ENCODE measurements around the gene LZTR1.
A peak's percentile ranks its signal among the peaks of the same experiment; 100 is the strongest.
"Not testable (repeated sequence)": the region's sequence is repeated elsewhere in the genome, so short reads cannot be mapped to it uniquely, and the experiment has no call there.

Gene LZTR1

DNA sequence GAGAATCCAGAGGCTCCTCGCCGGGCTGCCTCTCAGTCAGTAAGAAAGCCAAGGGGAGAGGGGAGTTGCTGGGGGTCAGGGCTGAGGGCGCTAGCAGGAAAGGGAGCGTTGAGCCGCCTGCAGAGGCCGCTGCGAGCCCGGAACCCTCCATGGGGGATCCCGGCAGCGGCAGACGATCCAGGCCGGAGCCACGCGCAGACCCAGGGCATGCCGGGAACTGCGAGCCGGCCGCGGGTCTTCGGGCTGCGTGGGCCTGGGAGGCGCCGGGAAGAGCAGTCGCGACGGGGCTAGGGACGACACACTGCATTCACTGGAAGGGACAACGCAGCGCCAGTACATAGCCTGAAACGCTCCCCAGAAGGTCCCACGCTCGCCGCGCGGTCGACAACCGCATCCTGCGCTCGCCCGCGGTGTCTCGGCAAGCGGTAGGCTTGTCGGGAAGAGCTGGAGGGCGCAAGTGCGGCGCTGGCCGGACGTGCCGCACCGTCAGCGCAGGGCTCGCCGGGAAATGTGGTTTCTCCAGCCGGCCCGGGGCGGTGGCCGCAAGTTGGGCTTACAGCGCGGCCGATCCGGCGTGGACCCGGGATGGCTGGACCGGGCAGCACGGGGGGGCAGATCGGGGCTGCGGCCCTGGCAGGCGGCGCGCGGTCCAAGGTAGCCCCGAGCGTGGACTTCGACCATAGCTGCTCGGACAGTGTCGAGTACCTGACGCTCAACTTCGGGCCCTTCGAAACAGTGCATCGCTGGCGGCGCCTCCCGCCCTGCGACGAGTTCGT is at the start of gene LZTR1:
Gene LZTR1, plus strand, starts transcription at position 511 of the 776 bp plus-strand sequence. Its CDS starts 75 bp downstream, at position 586.
- DNase-seq: peak; percentile 88

DNA sequence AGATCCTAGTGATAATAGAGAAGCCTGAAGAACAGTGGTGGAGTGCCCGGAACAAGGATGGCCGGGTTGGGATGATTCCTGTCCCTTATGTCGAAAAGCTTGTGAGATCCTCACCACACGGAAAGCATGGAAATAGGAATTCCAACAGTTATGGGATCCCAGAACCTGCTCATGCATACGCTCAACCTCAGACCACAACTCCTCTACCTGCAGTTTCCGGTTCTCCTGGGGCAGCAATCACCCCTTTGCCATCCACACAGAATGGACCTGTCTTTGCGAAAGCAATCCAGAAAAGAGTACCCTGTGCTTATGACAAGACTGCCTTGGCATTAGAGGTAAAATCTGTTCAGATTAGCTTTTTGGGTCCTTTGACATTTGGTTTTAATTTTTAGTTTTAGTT is 48.2 kb upstream of the LZTR1 start:
- no peak for DNase-seq

DNA sequence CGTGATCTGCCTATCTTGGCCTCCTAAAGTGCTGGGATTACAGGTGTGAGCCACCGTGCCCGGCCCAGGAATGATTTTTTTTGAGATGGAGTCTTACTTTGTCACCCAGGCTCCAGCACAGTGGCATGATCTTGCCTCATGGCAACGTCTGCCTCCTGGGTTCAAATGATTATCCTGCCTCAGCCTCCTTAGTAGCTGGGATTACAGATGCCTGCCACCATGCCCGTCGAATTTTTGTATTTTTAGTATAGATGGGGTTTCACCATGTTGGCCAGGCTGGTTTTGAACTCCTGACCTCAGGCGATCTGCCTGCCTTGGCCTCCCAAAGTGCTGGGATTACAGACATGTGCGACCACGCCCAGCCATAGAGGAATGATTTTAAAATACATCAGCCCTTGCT is 47.0 kb upstream of the LZTR1 start:
- DNase-seq: not testable (repeated sequence)

DNA sequence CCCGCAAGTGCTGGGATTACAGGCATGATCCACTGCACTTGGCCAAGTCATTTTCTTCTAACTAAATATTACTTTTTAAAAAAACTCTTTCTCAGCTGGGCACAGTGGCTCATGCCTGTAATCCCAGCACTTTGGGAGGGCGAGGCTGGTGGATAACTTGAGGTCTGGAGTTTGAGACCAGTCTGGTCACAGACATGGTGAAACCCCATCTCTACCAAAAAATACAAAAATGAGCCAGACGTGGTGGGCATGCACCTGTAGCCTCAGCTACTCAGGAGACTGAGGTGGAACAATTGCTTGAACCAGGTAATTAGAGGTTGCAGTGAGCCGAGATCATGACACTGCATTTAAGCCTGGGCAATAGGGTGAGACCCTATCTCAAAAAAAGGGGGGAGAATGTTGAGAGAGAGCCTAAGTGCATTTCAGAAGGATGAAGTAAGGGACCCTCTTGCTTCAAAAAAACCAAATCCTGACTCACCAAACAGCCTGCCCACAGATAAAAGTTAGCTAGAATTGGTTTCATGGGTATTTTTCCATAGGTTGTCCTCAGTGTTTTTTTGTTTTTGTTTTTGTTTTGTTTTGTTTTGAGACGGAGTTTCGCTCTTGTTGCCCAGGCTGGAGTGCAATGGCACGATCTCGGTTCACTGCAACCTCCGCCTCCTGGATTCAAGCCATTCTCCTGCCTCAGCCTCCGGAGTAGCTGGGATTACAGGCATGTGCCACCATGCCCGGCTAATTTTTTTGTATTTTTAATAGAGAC is 46.1 kb upstream of the LZTR1 start:
- DNase-seq: not testable (repeated sequence)

DNA sequence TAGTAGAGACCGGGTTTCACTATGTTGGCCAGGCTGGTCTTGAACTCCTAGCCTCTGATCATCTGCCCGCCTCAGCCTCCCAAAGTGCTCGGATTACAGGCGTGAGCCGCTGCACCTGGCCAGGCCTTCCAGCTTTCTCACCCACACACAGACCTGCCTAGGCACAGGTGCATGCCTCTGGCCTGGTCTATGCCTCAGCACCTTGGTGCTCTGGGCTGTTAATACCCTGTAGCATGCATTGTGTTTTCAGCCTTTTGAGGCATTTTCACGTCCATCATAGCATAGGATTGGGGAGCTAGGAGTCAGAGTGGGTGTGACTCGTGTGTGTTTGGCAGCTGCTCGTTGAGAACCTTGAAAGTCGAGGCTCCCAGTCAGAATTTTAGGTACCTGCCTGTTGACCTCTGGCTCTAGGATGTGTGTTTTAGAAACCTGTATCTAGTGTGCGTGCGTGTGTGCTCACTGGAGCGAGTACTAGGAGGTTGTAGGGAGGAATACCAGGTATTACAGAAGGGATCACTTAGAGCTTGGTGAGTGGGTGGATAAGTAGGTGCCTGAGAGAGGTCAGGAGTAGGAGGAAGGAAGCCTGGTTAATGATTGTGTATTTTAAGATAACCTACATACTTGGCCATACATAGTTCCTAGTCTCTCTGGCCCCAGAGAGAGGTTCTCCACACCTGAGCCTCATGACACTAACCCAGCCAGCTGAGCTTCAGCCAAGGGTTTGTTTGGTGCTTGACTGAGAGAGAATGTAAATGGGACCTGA is 44.9 kb upstream of the LZTR1 start:
- no peak for DNase-seq

DNA sequence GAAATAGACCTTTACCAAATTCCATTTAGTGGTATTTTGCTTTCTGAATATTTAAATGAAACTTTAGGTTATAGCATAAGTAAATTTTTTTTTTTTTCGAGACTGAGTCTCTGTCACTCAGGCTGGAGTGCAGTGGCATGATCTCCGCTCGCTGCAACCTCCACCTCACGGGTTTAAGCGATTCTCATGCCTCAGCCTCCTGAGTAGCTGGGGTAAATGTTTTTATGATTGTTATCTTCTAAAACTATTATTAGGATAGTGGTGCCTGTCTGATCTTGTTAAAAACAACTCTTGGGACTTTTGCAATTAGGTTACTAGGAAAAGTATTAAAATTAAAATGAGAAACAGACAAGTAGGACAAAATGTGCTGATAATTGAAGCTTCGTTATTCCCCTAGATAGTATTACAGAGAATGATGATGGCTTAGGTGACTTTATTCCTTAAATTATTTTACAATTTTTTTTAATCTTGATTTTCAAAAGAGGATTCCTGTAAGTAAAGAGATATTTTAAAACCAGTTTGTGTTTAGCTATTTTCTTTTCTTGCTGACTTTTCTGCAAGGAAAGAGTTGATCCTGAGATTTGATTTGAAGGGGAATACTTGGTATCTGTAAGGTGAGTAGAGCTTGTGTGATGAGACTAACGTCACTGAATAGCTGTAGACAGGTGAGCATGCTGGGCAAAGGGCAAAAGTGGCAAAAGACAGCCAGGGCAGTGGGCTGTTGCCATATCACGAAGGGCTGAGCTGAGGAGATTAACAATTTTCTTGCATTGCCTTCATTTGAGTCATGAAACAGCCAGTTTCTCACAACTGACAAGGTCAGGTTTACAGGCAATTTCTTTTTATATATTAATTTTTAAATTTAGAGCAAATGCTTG is 44.1 kb upstream of the LZTR1 start:
- DNase-seq: no peak

DNA sequence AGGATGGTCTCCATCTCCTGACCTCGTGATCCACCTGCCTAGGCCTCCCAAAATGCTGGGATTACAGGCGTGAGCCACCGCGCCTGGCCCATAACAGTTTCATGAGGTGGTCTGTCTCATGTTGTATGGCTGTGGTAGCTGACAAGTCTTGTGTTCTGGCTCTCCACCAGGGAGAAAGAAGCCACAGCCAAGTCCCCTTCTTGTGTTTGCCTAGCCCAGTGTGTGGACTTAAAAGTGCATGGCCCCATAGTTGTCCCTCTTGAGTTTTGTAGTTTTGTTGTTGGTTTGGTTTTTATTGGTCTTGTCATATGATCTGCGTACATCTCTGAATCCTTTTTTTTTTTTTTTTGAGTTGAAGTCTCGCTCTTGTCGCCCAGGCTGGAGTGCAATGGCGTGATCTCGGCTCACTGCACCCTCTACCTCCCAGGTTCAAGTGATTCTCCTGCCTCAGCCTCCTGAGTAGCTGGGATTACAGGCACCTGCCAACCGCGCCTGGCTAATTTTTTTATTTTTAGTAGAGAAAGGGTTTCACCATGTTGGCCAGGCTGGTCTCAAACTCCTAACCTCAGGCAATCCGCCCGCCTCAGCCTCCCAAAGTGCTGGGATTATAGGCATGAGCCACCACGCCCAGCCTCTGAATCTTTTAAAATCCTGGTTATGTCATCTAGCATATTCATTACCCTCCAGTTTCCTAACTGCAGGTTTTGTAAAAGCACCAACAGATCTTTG is 42.5 kb upstream of the LZTR1 start:
- DNase-seq: not testable (repeated sequence)

DNA sequence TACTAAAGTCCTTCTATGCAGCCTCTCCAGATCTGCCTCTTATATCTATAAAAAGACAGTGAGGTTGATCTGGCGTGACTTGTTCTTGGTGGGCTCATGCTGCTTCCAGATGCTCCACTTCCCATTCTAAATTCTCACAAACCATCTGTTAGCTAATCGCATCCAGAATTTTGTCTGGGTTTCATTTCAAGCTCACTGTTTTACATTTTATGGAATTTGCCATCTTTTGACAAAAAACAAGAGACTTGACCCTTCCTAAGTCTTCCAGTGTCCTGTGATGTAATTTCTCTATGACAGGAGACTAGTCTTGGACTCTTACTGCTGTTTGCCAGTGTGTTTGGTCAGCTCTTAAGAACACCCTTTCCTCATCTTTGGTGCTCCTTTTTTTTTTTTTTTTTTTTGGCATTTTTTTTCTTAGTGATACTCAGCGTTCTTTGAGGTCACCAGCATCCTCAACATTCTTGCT is 41.9 kb upstream of the LZTR1 start:
- DNase-seq: no peak

DNA sequence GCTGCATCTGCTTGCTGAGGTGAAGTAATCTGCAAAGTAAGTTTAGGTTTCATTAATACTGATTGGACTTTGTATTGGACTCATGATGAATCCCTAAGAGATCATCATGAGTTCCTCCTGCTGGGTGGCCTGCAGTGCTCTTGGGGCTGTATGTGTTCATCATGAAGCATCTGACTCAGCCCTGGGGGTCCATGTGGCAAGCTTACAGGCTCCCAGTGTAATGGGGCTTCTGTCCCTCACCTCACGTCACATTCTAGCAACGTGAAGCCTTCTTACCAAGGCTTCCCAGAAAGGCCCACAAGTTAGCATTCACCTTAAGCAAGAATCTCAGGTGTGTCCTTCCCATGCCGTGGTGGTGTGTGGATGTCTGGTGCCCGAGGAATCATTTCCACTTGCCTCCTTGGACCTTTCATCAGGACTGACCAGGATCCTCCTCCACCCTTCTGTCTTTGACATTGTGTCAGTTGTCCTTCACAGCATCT is 41.2 kb upstream of the LZTR1 start:
- no peak for DNase-seq

DNA sequence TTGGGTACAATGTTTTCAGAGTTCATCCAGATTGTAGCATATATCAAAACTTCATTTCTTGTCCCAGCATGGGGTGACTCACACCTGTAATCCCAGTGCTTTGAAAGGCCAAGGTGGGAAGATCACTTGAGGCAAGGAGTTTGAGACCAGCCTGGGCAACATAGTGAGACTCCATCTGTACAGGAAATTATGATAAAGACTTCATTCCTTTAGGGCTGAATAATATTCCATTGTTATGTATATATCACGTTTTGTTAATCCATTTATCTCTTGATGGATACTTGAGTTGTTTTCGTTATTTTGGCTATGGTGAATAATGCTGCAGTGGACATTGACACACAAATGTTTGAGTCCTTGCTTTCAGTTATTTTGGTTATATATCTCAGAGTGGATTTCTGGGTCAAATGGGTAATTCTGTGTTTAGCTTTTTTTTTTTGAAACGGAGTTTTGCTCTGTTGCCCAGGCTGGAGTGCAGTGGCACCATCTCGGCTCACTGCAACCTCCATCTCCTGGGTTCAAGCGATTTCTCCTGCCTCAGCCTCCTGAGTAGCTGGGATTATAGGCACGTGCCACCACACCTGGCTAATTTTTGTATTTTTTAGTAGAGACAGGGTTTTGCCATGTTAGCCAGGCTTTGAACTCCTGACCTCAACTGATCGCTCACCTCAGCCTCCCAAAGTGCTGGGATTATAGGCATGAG is 39.7 kb upstream of the LZTR1 start:
- not testable (repeated sequence) for DNase-seq

DNA sequence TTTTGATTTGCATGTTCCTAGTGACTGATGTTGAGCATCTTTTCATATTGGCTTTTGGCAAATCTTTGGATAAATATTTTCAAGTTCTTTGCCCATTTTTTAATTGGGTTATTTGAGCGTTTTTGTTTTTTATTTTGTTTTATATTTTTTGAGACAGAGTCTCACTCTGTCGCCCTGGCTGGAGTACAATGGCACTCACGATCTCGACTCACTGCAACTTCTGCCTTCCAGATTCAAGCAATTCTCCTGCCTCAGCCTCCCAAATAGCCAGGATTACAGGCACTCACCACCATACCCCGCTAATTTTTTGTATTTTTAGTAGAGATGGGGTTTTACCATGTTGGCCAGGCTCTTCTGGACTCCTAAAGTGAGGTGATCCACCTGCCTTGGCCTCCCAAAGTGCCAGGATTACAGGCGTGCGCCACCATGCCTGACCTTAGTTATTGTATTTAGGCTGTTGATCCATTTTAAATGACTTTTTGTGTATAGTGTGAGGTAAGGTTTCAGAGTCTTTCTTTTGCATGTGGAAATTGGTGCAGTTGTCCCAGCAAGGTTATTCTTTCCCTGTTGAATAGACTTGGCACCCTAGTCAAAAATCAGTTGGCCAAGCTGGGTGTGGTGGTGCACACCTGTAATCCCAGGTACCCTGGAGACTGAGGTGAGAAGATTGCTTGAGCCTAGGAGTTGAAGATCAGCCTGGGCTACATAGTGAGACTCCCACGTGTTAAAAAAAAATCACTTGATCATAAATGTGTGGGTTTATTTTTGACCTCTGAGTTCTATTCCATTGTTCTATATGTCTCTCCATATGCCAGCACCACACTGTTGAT is 38.8 kb upstream of the LZTR1 start:
- DNase-seq: no peak

DNA sequence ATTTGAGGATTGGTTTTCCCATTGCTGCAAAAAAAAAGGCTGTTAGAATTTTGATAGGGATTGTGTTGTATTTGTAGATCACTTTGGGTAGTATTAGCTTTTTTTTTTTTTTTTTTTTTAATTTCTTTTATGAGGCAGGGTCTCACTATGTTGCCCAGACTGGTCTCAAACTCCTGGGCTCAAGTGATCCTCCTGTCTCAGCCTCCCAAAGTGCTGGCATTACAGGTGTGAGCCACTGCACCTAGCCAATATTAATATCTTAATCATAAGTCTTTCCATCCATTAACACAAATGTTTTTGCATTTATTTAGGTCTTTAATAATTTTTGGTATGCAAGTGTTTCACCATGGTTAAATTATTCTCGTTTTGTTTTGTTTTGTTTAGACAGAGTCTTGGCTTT is 38.1 kb upstream of the LZTR1 start:
- DNase-seq: no peak

DNA sequence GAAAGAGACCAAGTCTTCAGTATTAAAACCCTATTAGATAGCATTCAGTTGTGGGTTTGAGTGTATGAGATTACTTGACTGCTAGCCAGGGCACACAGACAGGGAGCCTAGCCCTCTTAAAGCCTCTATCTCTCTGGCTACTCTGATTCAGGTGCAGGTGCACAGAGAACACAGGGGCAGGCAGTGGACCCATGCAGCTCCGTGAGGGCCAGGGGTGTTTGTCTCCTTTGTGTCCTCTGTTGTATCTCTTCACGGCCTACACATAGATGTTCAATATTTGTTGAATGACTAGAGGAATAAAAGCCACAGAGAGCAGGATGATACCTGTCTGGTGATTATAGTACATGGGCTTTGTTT is 36.5 kb upstream of the LZTR1 start:
- no peak for DNase-seq

DNA sequence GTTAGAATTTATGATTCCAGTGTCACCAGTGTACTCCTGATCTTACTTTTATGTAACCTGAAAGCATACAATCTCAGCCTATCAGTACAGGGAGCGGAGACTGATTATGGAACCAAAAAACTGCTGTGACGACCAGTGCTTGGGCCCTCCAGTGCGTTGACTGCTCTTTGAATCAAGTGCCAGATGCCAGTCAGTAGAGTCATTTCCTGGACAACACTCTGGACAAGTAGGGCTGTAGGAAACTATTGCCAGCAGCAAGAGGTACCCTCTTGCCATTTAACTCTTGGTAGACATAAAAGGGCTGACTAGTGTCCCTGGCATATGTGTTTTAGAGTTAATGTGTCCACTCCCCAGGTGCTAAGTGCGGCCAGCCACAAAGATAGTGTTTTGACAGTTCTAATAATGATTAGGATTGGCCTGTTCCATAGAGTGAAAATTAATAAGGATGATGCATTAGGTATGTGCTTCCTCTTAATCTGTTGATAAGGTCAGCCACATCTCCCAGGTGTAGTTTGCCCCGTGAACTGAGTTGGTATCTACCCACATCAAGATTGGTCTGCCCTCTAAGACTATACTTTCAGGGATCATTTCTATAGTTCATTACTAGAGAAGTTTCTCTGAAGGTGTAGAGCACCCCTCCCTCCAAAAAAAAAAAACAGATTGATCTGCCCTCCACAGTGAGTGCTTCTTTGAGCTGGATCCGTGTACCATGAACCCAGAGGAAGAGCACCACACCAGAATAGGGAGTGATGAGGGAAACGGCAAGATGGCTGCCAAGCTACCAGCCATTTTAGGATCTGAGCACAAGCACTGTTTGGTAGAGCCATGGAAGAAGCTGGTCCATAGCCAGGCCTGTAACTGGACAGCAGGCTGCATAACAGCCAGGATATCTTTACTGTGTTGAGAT is 35.8 kb upstream of the LZTR1 start:
- no peak for DNase-seq

DNA sequence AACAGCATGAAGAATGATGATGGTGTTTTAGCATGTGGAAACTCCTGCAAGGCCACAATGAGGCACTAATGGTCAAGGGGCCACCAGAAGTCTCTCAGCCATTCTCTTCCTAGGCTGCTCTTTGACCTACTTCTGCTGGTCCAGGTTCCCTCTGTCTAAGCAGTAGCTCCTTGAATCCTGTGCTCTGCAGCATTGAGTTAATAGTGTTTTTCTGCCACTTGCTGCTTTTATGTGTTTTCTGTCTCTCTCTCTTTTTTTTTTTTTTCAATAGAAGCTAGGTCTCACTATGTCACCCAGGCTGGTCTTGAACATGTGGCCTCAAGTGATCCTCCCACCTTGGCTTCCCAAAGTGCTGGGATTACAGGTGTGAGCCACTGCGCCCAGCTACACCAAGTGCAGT is 35.1 kb upstream of the LZTR1 start:
- DNase-seq: no peak

DNA sequence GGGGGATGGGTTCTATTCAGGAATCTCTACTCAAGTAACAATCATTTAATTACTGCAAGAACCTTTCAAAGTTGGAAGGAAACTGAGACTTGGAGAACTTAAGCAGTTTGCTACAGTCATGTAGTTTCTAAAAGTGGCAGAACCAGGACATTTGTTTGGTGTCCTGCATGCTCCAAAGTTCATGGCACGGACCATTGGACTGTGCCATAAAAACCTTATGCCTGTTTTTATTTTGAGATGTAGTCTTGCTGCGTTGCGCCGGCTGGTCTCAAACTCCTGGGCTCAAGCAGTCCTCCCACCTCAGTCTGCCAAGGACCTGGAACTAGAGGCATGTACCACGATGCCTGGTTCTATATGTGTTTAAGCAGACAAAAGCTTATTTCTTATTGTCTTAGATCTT is 33.6 kb upstream of the LZTR1 start:
- no peak for DNase-seq

DNA sequence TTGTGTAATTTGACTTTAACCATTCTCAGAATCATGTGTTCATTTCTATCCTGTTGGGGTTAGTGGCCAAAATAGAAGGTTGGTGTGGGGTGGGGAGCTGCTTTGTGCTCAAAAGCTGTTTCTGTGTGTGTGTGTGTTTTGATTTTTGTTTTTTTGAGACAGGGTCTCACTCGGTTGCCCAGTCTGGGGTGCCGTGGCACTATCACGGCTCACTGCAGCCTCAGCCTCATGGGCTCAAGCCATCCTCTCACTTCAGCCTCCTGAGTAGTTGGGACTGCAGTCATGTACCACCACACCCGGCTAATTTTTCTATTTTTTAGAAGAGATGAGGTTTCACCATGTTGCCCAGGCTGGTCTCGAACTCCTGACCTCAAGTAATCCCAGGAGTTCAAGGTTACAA is 33.1 kb upstream of the LZTR1 start:
- no peak for DNase-seq

DNA sequence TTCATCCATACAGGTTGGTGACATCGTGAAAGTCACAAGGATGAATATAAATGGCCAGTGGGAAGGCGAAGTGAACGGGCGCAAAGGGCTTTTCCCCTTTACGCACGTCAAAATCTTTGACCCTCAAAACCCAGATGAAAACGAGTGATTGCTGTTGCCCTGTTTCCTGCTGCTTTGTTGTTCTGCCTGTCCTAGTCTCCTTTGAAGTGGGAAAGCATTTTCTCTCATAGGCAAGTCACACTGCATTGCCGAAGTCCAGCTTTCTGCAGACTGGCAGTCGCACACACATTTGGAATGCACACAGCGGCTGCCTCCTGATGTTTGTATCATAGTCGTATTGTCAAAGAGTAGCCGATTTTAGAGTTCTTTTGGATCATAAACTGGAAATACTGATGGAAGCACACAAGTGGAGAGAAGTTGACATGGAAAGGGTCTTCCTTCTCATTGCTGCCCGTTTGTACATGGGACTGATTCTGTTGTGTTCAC is 32.4 kb upstream of the LZTR1 start:
- no peak for DNase-seq
